HG03066 (cell line): ENCODE data around the gene DBX1.
"Not testable (repeated sequence)": the region's sequence is repeated elsewhere in the genome, so short reads cannot be mapped to it uniquely, and the experiment has no call there.

ENCODE experiments used
- ATAC-seq: cut with Tn5 transposase; IDR thresholded peaks from one replicate; pipeline ENCODE4 v1.9.1; 2021; ENCODE audit warnings: low read depth; ENCODE audit not compliant: unreplicated experiment

Gene DBX1

DNA sequence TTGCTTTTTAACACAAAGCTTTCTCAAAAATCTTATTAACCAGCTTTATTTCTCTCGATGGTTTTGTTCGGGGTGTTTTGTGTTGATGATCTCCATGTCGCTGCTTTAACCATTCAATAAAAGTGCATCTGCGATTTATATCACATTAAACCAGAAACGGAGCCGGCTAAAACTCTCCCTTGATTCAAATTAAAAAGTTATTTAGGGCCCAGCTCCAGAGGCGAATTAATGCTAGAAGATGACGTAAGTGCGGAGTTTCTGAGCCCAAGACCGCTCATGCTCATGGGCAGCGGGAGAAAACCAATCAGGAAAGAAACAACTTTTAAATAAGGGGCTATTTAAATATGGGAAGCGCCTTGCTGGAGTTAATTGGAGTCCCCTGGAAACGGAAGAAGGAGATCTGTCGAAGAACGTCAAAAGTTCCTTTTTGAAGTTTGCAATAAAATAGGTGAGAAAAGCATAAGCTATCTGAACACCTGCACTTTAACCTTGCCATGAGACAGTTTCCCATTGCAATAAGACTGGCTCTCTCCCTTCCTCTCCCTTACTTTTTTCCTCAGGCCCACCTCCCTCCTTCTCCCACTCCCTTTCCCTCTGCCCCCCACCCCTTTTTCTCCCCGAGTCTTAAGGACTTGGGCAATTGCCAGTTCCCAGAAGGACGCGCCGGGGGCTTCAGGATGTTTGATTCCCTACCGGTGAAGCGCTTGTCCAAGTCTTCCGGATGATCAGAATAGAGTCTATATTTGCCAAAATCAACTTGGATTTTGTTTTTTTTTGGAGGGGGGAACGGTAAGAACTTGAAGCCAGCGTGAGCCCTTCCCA lies 1.9 kb upstream of the DBX1 start:
- ATAC-seq, result no peak

DNA sequence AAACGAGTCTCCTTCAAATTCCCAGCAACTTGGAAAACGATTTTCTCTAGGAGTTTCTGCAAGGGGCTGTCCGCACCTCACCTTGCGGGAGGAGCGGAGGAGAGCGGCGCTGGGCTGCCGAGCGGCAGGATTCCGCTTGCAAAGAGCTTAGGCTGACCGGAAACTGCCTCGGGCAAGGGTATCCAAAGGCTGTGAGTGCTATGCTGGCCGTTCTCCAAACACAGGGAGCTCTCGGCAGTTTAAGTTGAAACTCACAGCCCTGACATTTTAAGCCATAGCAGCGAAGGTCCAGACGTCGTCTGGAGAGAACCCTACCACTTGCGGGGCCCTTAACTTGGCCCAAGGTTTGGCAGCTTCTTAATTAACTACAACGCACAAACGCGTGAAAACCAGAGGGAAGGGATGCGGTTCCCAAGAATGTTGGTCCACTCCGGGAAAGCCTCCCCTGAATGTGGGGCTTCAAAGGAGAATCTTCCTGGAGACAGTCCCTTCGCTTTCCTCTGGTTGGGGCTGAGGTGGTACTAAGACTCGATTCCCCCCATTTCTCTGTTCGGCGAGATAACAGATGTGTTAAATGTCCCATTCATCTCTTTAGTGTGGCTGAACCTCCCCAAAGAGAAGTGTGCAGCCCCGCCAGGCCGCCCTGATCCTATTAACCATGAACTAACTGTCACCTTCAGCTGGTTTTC lies 1.1 kb upstream of the DBX1 start:
- ATAC-seq, result no peak

DNA sequence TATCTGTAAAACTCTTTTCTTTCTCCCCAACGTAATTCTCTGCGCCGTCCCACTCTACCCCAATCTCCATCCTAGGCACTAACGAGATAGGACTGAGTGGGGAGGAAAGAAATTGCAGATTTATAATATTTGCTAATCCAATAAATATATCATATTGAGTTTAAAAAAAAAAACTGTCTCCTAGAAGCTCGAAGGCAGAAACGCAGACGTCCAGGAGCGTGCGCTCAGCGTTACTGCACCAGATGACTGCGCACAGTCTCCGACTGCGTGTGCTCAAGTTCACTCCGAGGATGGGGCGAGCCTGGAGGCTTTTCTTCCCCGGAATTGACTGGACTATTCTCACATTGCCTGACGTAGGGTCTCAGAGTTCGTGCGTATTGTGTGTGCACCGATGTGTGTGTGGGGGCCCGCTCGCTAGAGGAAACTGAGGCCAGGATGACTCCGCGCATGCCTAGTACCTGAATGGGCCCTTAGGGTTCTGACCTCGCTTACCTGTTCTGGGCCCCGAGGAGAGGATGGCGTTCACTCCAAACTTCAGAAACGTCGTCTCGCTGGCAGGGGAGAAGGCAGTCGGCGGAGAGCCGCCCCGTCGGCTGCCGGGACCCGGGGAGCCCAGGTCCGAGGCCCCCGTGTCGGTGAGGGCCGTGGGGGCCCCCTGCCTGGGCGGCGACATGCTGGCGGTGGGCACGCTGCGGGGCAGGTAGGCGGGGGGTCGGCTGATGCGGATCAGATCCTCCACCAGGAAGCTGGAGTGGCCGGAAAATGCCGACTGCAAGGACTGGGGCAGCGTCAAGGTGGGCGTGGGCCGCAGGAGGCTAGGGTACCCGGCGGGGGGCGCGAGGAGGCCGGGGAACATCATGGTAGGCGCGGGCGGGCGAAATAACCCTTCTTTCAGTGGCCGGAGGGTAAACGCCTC lies 551 bp downstream of the DBX1 start:
- no peak for ATAC-seq

DNA sequence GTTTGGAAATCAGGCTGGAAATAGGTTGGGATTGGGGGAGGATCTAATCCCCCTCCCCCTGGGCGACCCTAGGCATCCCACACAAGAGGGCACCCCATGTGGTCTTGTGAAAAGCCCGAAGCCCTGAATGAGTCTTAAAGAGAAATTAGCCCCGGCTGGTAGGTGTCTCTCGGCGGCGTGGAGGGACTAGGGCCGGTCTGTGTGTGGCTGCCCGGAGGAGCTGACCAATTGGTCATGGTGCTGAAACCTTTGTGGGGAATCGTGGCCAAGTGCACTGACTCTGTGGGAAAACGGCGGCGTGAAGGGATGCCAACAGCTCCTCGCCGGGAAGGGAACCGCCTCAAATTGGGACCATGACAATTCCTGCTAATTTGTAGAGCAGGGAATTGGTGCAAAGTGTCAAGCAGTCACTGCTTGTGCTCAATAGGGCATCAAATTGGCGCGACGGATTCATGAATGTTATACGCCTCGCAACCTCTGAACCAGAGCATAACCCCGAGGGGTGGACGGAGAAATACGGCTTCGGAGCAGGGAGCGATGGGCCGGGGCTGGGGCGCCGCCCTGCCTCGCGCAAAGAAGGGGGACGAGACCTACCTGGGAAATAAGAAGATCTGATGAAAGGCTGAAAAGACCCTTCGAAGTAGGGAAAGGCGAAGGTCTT lies 1.5 kb downstream of the DBX1 start:
- ATAC-seq, result no peak

DNA sequence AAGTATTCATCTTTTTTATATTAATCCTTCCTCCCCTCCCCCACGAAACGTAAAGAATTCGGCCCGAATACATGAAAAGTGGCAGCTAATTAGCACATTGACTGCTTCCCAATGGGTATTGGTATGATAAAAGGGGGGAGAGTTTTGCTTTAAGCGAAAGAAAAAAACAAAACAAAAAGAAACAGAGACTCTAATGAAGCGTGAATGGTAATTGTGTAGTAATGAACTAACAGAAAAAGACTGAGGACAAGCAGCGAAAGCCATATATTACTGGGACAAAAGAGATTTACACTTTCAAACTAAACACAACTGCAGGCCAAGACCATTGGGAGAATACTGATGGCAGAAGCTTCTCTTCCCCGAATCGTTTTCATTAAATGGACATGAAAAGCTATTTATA lies 2.5 kb downstream of the DBX1 start:
- no peak for ATAC-seq

DNA sequence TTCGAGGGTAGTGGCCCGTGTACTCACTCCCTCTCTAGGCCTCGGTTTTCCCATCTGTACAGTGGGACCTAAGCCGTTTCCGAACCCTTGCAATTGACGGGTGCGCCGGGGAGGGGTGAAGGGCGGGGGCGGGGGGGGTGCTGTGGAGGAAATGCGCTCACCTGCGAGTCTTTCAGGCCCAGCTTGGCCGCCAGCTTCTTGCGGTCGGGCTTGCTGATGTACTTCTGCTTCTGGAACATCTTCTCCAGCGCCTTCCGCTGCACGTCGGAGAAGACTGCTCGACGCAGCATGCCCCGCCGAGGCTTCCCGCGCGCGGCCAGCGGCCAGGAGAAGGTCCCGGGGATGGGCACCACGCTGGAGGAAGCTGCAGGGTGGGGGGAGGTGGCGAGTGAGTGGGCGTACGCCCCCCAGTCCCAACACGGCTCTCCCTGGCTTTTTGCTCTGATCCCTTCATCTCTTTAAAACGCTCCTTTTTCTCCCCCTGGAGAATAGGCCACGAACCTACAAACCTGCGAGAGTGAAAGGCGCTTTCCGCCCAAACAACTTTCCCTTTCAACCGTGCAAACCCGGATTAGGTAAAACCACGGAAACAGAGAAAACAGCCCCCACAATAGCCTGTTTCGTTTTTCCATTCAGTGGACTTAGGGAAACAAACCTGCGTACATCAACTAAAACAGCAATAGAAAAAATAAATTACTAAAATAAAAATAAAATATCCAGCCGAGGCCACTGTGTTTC lies 3.2 kb downstream of the DBX1 start:
- ATAC-seq, result no peak

DNA sequence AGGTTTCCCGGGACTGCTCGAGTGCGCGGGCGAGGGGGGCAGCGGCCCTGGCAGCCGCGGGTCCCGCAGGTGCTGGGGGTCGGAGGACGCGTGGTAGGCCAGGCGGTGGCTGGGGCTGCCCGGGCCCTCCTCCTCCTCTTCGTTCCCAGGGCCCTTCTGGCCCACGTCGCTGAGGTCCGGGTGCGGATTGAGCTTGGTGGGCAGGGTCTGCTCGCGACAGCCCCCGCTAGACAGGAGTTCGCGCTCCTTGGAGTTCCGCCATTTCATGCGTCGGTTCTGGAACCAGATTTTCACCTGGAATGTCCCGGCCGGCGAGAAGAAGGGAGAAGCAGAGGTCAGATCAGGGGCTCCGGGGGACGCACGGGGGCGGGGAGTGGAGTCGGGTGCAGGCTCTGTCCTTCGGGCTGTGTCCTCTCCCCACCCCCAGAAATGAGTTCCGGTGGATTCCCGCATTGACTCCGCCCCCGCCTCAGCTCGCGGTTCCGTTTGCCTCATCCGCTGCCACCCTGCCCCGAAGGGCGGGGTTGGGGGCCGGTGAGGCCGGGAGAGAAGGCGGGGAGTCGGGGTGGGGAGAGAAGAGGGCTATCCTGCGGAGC lies 3.9 kb downstream of the DBX1 start:
- ATAC-seq, result no peak

DNA sequence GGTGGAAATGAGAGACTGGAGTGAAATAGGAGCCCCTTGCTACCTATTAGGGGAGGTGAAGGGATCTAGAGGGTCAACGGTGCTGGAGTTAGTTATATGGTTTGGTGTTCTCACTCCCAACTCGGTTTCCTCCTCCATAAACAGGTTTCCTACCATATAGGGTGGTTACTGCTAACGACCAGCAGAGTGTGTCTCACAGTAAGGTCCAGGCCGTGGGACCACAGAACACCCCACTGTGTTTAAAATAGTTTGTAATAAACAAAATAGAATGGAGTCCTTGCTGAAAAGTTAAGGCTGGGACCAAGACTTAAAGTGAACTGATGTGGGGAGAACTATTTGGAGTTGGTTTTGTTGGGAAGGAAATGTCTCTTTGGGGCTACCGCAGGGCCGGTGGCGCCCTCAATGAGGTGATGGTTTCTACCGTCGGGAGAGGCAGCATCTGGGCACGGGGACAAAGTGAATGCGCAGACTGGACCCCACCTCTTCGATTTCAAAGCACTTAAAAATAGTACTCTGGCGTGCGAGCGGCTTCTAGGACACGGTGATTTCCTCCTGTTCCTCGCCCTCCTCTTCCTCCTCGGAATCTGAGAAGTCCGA lies 4.5 kb downstream of the DBX1 start:
- ATAC-seq, result no peak

DNA sequence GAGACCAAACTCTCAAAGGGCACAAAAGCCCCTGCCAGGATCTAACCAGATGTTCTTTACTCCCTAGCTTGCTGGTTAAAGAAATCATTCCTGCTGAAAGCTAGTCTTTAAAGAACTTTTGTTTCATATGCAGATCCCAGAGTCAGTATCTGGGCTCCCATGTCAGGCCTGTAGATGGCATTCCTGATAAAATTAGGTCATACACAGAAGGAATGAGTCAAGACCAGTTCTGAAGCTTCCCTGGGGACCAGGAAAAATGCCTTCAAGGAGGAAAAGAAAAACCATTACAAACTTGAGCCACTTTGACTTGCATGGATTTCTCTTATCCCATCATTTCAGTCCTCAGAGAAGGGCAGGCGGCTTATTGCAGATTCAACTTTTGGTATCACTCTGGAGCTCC lies 5.9 kb downstream of the DBX1 start:
- ATAC-seq, result no peak

DNA sequence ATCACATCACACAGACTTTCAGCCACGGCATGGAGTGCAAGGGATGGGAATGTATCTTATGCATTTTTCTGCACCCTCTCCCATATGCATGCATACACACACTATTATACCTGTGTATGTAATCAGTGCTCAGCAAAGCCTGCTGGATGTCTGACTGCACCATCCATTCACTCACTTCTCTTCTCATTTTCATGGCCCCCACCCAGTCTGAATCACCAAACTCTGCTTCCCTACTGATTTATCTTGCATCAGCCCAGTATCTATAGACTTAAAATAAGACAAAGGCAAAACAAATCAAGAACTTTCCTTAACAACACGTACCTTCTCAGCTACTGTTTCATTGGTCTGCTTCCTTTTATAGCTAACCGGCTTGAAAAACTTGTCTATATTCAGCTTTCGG lies 21.6 kb downstream of the DBX1 start:
- ATAC-seq, result no peak

DNA sequence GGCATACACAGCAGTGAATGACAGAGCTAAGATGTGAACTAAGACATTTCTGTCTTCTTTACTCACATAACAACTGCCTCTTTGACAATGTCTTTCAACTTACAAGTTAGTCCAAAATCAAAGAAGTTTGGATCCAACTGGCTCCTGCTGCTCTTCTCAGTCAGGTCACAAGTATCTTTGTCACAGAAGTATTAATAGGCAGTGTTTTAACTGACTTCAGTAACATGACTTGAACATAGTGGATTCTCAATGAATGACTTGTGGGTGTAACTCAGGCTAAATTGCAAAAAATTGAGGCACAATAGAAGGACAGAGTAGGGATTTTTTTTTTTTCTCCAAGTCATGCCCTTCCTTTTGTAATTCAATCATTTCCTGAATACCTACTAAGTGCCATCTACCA lies 22.6 kb downstream of the DBX1 start:
- no peak for ATAC-seq

DNA sequence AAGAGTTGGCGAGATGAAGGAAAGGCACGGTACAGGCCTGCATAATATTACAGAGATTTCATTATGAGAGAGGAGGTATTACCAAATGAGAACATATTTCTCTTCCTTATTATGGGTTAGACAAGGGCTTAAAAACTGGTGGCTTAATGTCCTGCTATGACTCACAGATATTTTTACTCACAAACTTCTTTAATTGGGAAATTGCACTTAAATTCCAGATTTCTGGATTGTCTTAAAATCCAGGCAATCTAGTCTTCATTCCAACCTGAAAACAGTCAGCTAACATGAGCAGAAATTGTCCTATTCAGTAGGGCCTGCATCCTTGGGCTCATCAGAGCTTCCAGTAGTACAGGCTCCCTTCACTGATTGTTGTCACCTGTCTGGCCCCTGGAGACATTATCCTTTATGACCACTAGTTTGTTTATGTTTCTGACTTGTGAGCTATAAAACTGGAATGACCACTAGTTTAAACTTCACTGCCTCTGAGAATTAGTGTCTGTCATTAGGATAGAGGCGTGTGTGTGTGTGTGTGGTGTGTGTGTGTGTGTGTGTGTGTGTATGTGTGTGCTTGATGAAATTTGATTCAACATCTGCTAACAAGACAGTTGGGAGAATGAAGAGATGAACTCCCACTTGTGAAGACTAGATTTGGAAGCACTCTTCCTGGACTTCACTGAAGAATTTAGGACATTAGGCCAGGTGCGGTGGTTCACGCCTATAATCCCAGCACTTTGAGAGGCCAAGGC lies 25.1 kb downstream of the DBX1 start:
- no peak for ATAC-seq

DNA sequence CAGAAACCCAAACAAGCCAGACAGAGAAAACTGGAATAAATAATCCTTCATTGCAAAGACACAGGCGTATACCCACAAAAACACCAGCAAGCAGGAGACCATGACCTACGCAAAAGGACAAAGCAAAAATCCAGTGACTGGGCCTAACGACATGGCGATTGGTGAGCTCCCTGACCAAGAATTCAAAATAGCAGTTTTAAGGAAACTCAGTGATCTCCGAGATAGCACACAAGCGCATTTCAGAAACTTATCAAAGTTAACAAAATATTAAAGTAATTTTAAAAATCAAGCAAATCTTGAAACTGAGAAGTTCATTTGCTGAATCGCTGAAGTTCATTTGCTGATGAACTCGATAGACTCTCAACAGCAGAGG lies 27.6 kb downstream of the DBX1 start:
- ATAC-seq, result no peak

DNA sequence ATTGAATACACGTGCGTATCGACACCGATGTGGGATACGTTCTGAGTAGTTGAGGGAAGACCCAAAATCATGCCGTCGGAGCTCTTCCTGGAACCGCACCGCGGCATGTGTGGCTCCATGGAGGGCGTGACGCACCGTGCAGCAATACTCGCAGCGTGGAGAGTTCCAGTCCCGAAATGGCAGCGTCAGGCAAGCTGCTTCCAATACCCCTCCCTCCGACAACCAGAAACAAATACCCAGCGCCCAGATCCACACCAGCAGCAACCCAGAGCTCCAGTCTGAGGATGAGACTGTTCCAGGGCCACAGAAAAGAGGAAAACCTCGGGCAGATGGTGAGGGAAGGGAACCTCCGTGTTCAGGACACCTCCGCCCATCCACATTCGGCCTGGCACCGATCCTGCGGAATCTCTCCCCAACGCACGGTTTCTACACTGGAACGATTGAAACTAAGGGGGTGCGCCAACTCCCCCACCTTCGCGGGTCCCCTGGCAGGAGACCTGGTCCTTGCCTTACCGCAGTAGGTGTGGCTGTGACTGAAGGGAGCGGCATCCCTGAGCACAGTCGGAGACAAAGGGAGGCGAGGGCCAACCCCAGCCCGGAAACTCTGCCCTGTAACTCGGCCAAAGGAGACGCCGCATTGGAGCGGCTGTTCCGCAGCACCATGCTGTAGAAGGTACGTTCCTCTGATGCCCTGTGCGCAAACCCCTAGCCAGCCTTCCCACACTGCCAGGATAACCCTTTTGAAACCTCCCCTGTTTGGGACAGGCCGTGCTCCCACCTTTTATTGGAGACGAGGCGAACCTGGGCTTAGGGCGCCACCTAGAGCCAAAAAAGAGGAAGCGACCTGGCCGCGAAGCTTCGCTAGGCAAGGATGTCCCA lies 28.2 kb downstream of the DBX1 start:
- ATAC-seq, result no peak

DNA sequence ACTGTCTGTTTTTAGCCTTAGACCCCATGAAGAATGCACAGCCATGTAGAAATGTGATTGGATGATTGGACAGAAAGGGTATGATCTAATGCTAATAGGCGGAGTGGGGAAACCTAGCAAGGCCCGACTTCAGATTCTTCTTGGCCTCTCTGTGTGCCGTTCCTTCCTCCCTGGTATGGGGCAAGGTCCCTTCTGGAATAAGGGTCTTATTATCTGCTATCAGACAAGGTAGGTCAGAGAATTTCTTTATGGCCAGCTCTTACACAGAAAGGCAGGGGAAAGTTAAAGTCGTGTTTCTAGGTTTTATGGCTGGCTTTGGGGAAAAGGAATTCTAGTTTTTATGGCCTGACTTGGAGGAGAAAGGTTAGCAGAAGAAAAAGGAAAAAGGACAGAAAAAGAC lies 30.6 kb downstream of the DBX1 start:
- ATAC-seq, result no peak

DNA sequence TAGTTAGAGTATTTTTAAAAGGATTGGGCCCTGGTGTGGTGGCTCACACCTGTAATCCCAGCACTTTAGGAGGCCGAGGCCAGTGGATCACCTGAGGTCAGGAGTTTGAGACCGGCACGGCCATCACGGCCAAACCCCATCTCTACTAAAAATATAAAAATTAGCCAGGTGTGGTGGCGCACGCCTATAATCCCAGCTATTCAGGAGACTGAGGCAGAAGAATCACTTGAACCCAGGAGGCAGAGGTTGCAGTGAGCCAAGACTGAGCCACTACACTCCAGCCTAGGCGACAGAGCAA lies 31.8 kb downstream of the DBX1 start:
- not testable (repeated sequence) for ATAC-seq

DNA sequence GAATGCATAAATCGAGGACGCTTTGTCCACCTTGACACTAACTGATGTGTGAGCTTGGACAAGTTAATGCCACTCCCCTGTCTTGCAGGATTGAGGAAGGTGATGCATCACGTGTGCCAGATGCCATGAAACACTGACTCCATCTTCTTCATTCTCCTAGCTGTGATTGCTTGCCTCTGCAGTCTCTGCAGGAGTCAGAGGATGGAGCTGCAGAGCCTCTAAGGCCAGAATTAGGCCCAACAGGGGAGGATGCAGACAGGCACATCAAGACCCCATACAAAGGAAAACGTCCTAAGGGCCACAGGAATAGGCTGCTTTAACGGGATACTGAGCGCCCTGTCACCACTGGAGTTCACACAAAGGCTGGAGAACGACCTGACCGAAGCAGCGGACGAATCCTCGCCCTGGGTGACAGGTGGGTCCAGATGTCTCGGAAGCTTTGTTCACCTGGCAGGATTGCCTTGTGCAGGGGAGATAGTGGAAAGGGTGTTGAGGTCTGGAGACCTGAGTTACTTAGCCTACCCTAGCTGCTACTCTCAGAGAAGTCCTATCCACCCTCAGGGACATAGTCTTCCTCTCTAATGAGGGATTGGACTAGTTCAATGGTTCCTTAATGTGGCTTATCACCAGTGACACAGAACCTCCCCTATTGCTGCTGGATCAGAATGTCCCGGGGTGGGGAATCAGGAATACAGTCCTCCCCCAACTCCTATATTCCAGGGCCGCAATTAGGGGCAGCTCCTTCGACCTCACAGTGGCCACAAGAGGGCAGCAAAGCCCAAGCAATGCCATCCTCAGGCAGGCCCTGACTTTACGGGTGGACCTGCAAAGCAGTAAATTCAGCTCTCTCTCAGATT lies 32.4 kb downstream of the DBX1 start:
- peak; percentile 82 for ATAC-seq
